Measurements from ENCODE around the gene TBC1D4. TPM values are rescaled to one million over a fixed set of nuclear protein-coding genes. Genes with fewer than 3 reads are reported as not detected.

The TBC1D4 gene
- total and polyA plus RNA-seq, 9 of the 15 experiments (the other 6 are each of a cell fraction or from before 2014, with no cell fraction given): 2.8 to 12.3 (median 7.0) TPM

GRCh38 chr13:75372923-75373841 is 108.8 kb downstream of the TBC1D4 start (continued):
- TF ChIP-seq ELK1 (CRISPR knock-in tag; IDR thresholded peaks at IDR 0.05) (no peak), TBP (optimal IDR thresholded peaks at IDR 0.05; ENCODE audit: low read depth, low read length) (no peak), CBFA2T2 (conservative IDR thresholded peaks at IDR 0.05) (no peak), ZNF449 (CRISPR knock-in tag; IDR thresholded peaks at IDR 0.05) (no peak), ZBTB9 (CRISPR knock-in tag; IDR thresholded peaks at IDR 0.05) (no peak), FOXA1 (IDR thresholded peaks at IDR 0.05; ENCODE audit: borderline replicate concordance) (no peak), GTF2E2 (tag; IDR thresholded peaks at IDR 0.05) (no peak), SIX5 (IDR thresholded peaks at IDR 0.05; ENCODE audit: borderline replicate concordance in 1 of 2, insufficient read depth in 1 of 2, low read depth in 1 of 2, low read length in 2 of 2) (no peak), AFF1 (IDR thresholded peaks at IDR 0.05; ENCODE audit: low read depth in 1 of 2, partially characterized antibody in 2 of 2) (no peak), PHF21A (IDR thresholded peaks at IDR 0.05; ENCODE audit: borderline replicate concordance, low read depth) (no peak), ZFP1 (CRISPR knock-in tag; IDR thresholded peaks at IDR 0.05) (no peak), ZNF174 (CRISPR knock-in tag; IDR thresholded peaks at IDR 0.05) (no peak), MEF2A (IDR thresholded peaks at IDR 0.05; ENCODE audit: control insufficient read depth, low read depth, low read length) (peak; percentile 44; the same call in 1 of the 2 replicates), ZNF589 (CRISPR knock-in tag; IDR thresholded peaks at IDR 0.05; ENCODE audit: low read depth) (no peak), KLF10 (CRISPR knock-in tag; IDR thresholded peaks at IDR 0.05) (no peak), NR2C2 (CRISPR knock-in tag; IDR thresholded peaks at IDR 0.05) (no peak), NR2C2 (tag; IDR thresholded peaks at IDR 0.05) (peak; percentile 89), ZC3H8 (IDR thresholded peaks at IDR 0.05) (no peak), L3MBTL2 (IDR thresholded peaks at IDR 0.05) (no peak), GABPA (tag; conservative IDR thresholded peaks at IDR 0.05; ENCODE audit: low read depth) (peak; percentile 63)

Measured in K562 (cell line).